HCT116 (cell line): ENCODE data around the gene FERMT2. TPM values are rescaled to one million over a fixed set of nuclear protein-coding genes. Genes with fewer than 3 reads are reported as not detected.

ENCODE experiments used
- ATAC-seq: fragments of 200-7000 bp; cut with Tn5 transposase; 2 replicates; pipeline ENCODE4 v1.9.1; 2020; ENCODE audit warnings: mild to moderate bottlenecking, moderate library complexity
- BruUV-seq: library from RNA; stranded (reverse); fragments of 400-500 nt; replicated peaks from 2 replicates; lab custom pipeline; 2021; lab: Mats Ljungman, UMichigan
- CTCF ChIA-PET: fragments of 300-600 bp; sonication (Branson Sonifier 250); formaldehyde crosslinking; loops from one replicate; lab custom pipeline; 2021; ENCODE audit warnings: antibody characterized with exemption; lab: Charles Lee
- POLR2A ChIA-PET: fragments of 300-600, 350-600 bp; sonication (Branson Sonifier 250); formaldehyde crosslinking; loops from one replicate; lab custom pipeline; 2021; ENCODE audit warnings: antibody characterized with exemption; lab: Charles Lee
- RAD21 ChIA-PET, 2 experiments: fragments of 300-600 bp; sonication (Branson Sonifier 250); formaldehyde crosslinking; loops; one replicate each; lab custom pipeline; 2023; ENCODE audit warnings: low total read pairs in 2 of 2; ENCODE audit not compliant: uncharacterized antibody in 2 of 2, unreplicated experiment in 2 of 2, low non-redundant PET in 1 of 2; lab: Charles Lee
- DNase-seq: peaks from one replicate; pipeline ENCODE4 v3.0.0-alpha.2; 2010; ENCODE audit warnings: low read depth, low spot score
- H2AFZ ChIP-seq: fragments of 200-600 bp; shearing (Covaris generic), sonication (generic); 2 replicates; pipeline ENCODE4 v1.6.1; 2017; ENCODE audit warnings: low read depth, mixed run types, mixed read lengths, antibody characterized with exemption, low read length; ENCODE audit not compliant: poor library complexity, severe bottlenecking
- H3K27ac ChIP-seq: 2 replicates; pipeline ENCODE4 v1.5.1; 2012; ENCODE audit warnings: low read depth, low read length
- H3K27me3 ChIP-seq: fragments of 200-600 bp; sonication (generic); 2 replicates; pipeline ENCODE4 v1.6.1; 2016; ENCODE audit warnings: mixed run types, low read length, mixed read lengths; ENCODE audit not compliant: insufficient read depth
- H3K36me3 ChIP-seq, 2 experiments: fragments of 200-500 bp in 1 of 2; fragments of 200-600 bp in 1 of 2; sonication (Bioruptor generic) in 1 of 2; sonication (generic) in 1 of 2; 2 replicates each; pipeline versions ENCODE4 v1.5.1 to v1.6.1; 2014 to 2016; ENCODE audit warnings: low read length in 2 of 2, inconsistent platforms in 1 of 2, mixed read lengths in 1 of 2, mixed run types in 1 of 2; ENCODE audit not compliant: insufficient read depth in 2 of 2, control insufficient read depth in 1 of 2
- H3K4me1 ChIP-seq, 2 experiments: fragments of 200-600 bp in 1 of 2; sonication (generic) in 1 of 2; 2 replicates each; pipeline versions ENCODE4 v1.5.1 to v1.6.1; 2012 to 2017; ENCODE audit warnings: low read length in 2 of 2, inconsistent platforms in 1 of 2, mild to moderate bottlenecking in 1 of 2, mixed read lengths in 1 of 2, mixed run types in 1 of 2, moderate library complexity in 1 of 2; ENCODE audit not compliant: insufficient read depth in 2 of 2, control insufficient read depth in 1 of 2
- H3K4me2 ChIP-seq: fragments of 200-600 bp; sonication (generic); 2 replicates; pipeline ENCODE4 v1.6.1; 2017; ENCODE audit warnings: mixed run types, low read length, mixed read lengths
- H3K4me3 ChIP-seq, 2 experiments: fragments of 200-600 bp in 1 of 2; sonication (generic) in 1 of 2; replicated peaks in 1 of 2; 2 replicates each; pipeline ENCODE4 v1.5.1; 2011 to 2016; ENCODE audit warnings: low read length in 2 of 2, control low read depth in 1 of 2, low read depth in 1 of 2, mild to moderate bottlenecking in 1 of 2, mixed read lengths in 1 of 2, mixed run types in 1 of 2
- H3K79me2 ChIP-seq: fragments of 200-600 bp; sonication (generic); 2 replicates; pipeline ENCODE4 v1.6.1; 2017; ENCODE audit warnings: mild to moderate bottlenecking, mixed run types, low read length, moderate library complexity, mixed read lengths; ENCODE audit not compliant: insufficient read depth
- H3K9ac ChIP-seq: fragments of 200-600 bp; sonication (generic); 2 replicates; pipeline ENCODE4 v1.6.1; 2016; ENCODE audit warnings: low read length, mixed read lengths
- H3K9me2 ChIP-seq: fragments of 200-600 bp; sonication (generic), shearing (Covaris generic); 2 replicates; pipeline ENCODE4 v1.6.1; 2017; ENCODE audit warnings: mixed run types, mild to moderate bottlenecking, moderate library complexity; ENCODE audit not compliant: insufficient read depth
- H3K9me3 ChIP-seq, 2 experiments: fragments of 200-500 bp in 1 of 2; fragments of 200-600 bp in 1 of 2; sonication (Bioruptor generic) in 1 of 2; sonication (generic) in 1 of 2; 2 replicates each; pipeline ENCODE4 v1.6.1; 2014 to 2017; ENCODE audit warnings: low read length in 2 of 2, mixed read lengths in 2 of 2, inconsistent platforms in 1 of 2, low read depth in 1 of 2, mild to moderate bottlenecking in 1 of 2, mixed run types in 1 of 2, moderate library complexity in 1 of 2; ENCODE audit not compliant: control insufficient read depth in 1 of 2, insufficient read depth in 1 of 2
- H4K20me1 ChIP-seq: fragments of 200-600 bp; sonication (generic), shearing (Covaris generic); 2 replicates; pipeline ENCODE4 v1.6.1; 2017; ENCODE audit warnings: mixed run types, mild to moderate bottlenecking, moderate library complexity; ENCODE audit not compliant: insufficient read depth
- EGR1 ChIP-seq: IDR thresholded peaks from 2 replicates; pipeline ENCODE4 v1.6.1; 2012; ENCODE audit warnings: low read depth
- ELF1 ChIP-seq: IDR thresholded peaks from 2 replicates; pipeline ENCODE4 v1.6.1; 2012; ENCODE audit warnings: low read depth, borderline replicate concordance
- EZH2phosphoT487 ChIP-seq: fragments of 200-600 bp; IDR thresholded peaks from 2 replicates; pipeline ENCODE4 v1.6.1; 2018; ENCODE audit warnings: antibody characterized with exemption, borderline replicate concordance
- JUND ChIP-seq: IDR thresholded peaks from 2 replicates; pipeline ENCODE4 v1.6.1; 2012
- POLR2A ChIP-seq: IDR thresholded peaks from 2 replicates; pipeline ENCODE4 v1.7.0; 2011; ENCODE audit warnings: borderline replicate concordance; ENCODE audit not compliant: insufficient read depth, insufficient read length; ENCODE audit errors: extremely low read depth
- SIN3A ChIP-seq: IDR thresholded peaks from 2 replicates; pipeline ENCODE4 v1.6.1; 2012; ENCODE audit warnings: low read depth
- YY1 ChIP-seq: IDR thresholded peaks from 2 replicates; pipeline ENCODE4 v1.6.1; 2011; ENCODE audit warnings: low read length, low read depth, moderate library complexity, mild to moderate bottlenecking; ENCODE audit not compliant: insufficient replicate concordance; ENCODE audit errors: extremely low read depth
- ZFX ChIP-seq: fragments of 450-650 bp; IDR thresholded peaks from 2 replicates; pipeline ENCODE4 v1.6.1; 2017
- ZNF274 ChIP-seq: fragments of 200-500 bp; sonication (Bioruptor generic); IDR thresholded peaks from 2 replicates; pipeline ENCODE4 v1.6.1; 2014; ENCODE audit warnings: mild to moderate bottlenecking, low read depth, low read length, inconsistent platforms
- intact Hi-C: fragments of 100-400 bp; cut with micrococcal nuclease; formaldehyde crosslinking; loops from 2 replicates; pipeline ENCODE4 v1.10.0; 2022
- total RNA-seq: library from RNA; stranded (reverse); gene quantifications from one replicate; pipeline ENCODE4 v1.2.1, GENCODE V29; 2021; ENCODE audit not compliant: unreplicated experiment
- TF ChIP-seq, protein P1 (sequence below): IDR thresholded peaks from 2 replicates; pipeline ENCODE4 v1.6.1; 2011; ENCODE audit warnings: mild to moderate bottlenecking, low read length, moderate library complexity; ENCODE audit not compliant: insufficient replicate concordance; ENCODE audit errors: extremely low read depth
- TF ChIP-seq, protein P2 (sequence below), 3 experiments: fragments of 200-600 bp in 1 of 3; sonication (generic) in 1 of 3; IDR thresholded peaks in 2 of 3; conservative IDR thresholded peaks in 1 of 3; 2 replicates each; pipeline ENCODE4 v1.5.1; 2012 to 2017; ENCODE audit warnings: low read depth in 2 of 3, low read length in 2 of 3, antibody characterized with exemption in 1 of 3, borderline replicate concordance in 1 of 3, control low read depth in 1 of 3, mild to moderate bottlenecking in 1 of 3, mixed read lengths in 1 of 3, mixed run types in 1 of 3, moderate library complexity in 1 of 3; ENCODE audit not compliant: insufficient read depth in 1 of 3
- TF ChIP-seq, protein P3 (sequence below): IDR thresholded peaks from 2 replicates; pipeline ENCODE4 v1.6.1; 2012; ENCODE audit warnings: low read depth
- TF ChIP-seq, protein P4 (sequence below): IDR thresholded peaks from 2 replicates; pipeline ENCODE4 v1.6.1; 2012

Gene FERMT2
- total RNA-seq, 1 experiment from 2014 or later: 24.8 TPM

DNA sequence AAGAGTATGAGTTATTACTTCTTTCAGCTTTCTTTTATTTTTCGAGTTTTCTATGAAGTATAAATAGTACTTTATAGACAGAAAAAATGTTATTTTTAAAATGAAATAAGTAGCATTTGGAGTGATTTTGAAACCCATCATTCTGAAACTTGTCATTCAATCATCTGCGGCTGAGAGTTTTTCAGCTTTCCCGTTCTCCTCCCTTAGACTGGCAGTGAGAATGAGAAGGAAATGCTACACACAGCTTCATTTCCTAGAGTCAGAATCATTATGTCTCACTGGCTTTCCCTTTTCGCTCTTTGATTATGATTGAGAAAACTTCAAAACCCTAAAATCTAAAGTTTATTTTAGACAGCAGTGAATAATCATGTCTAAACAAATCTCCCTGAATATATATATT, 125.8 kb downstream of the FERMT2 start:
- intact Hi-C loops: loop anchor here (2.0 kb wide), 1 partner anchor 482 kb away; no protein-coding TSS in a partner anchor
- Histone ChIP-seq H2AFZ (no peak overlapping the region), H3K36me3 (no peaks in the 10 kb centered on the region), H3K4me2 (no peak overlapping the region), H3K4me3 (no peak overlapping the region), H3K79me2 (no peaks in the 10 kb centered on the region), H3K9me3 (no peaks in the 10 kb centered on the region), H3K27me3 (no peaks in the 10 kb centered on the region), H3K9me2 (no peaks in the 10 kb centered on the region), H3K9ac (no peak overlapping the region), H4K20me1 (no peaks in the 10 kb centered on the region), H3K27ac (no peak overlapping the region), H3K4me1 (0 out of 4 replicates have a peak, but pooled peaks cover 0 to 2% of the 10 kb centered on the region in 2 experiments)
- ChIA-PET POLR2A (no interaction called here), RAD21 (interaction anchor here in 1 of 2 experiments (0.6 kb wide), 1 partner anchor 136 kb away, joined by 4 read pairs; no protein-coding TSS in a partner anchor), CTCF (interaction anchor here (1.4 to 2.5 kb wide), 4 partner anchors 136 to 1522 kb away, joined by 3 to 18 read pairs (median 8); no protein-coding TSS in a partner anchor)
- no peak for TF ChIP-seq JUND
- TF ChIP-seq EZH2phosphoT487: no peak
- no peak for TF ChIP-seq ELF1
- TF ChIP-seq YY1: no peak
- TF ChIP-seq, protein P1, sequence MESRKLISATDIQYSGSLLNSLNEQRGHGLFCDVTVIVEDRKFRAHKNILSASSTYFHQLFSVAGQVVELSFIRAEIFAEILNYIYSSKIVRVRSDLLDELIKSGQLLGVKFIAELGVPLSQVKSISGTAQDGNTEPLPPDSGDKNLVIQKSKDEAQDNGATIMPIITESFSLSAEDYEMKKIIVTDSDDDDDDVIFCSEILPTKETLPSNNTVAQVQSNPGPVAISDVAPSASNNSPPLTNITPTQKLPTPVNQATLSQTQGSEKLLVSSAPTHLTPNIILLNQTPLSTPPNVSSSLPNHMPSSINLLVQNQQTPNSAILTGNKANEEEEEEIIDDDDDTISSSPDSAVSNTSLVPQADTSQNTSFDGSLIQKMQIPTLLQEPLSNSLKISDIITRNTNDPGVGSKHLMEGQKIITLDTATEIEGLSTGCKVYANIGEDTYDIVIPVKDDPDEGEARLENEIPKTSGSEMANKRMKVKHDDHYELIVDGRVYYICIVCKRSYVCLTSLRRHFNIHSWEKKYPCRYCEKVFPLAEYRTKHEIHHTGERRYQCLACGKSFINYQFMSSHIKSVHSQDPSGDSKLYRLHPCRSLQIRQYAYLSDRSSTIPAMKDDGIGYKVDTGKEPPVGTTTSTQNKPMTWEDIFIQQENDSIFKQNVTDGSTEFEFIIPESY: no peak
- TF ChIP-seq ZNF274: no peak
- no peak for TF ChIP-seq POLR2A
- TF ChIP-seq SIN3A: no peak
- no peak for TF ChIP-seq ZFX
- TF ChIP-seq, protein P2, sequence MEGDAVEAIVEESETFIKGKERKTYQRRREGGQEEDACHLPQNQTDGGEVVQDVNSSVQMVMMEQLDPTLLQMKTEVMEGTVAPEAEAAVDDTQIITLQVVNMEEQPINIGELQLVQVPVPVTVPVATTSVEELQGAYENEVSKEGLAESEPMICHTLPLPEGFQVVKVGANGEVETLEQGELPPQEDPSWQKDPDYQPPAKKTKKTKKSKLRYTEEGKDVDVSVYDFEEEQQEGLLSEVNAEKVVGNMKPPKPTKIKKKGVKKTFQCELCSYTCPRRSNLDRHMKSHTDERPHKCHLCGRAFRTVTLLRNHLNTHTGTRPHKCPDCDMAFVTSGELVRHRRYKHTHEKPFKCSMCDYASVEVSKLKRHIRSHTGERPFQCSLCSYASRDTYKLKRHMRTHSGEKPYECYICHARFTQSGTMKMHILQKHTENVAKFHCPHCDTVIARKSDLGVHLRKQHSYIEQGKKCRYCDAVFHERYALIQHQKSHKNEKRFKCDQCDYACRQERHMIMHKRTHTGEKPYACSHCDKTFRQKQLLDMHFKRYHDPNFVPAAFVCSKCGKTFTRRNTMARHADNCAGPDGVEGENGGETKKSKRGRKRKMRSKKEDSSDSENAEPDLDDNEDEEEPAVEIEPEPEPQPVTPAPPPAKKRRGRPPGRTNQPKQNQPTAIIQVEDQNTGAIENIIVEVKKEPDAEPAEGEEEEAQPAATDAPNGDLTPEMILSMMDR (IDR thresholded peaks at IDR 0.05 in 2 of 3, conservative IDR thresholded peaks at IDR 0.05 in 1 of 3; ENCODE audit: borderline replicate concordance in 1 of 3, insufficient read depth in 1 of 3, low read depth in 2 of 3, low read length in 2 of 3): no peak
- TF ChIP-seq, protein P3, sequence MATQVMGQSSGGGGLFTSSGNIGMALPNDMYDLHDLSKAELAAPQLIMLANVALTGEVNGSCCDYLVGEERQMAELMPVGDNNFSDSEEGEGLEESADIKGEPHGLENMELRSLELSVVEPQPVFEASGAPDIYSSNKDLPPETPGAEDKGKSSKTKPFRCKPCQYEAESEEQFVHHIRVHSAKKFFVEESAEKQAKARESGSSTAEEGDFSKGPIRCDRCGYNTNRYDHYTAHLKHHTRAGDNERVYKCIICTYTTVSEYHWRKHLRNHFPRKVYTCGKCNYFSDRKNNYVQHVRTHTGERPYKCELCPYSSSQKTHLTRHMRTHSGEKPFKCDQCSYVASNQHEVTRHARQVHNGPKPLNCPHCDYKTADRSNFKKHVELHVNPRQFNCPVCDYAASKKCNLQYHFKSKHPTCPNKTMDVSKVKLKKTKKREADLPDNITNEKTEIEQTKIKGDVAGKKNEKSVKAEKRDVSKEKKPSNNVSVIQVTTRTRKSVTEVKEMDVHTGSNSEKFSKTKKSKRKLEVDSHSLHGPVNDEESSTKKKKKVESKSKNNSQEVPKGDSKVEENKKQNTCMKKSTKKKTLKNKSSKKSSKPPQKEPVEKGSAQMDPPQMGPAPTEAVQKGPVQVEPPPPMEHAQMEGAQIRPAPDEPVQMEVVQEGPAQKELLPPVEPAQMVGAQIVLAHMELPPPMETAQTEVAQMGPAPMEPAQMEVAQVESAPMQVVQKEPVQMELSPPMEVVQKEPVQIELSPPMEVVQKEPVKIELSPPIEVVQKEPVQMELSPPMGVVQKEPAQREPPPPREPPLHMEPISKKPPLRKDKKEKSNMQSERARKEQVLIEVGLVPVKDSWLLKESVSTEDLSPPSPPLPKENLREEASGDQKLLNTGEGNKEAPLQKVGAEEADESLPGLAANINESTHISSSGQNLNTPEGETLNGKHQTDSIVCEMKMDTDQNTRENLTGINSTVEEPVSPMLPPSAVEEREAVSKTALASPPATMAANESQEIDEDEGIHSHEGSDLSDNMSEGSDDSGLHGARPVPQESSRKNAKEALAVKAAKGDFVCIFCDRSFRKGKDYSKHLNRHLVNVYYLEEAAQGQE: no peak
- TF ChIP-seq EGR1: no peak
- TF ChIP-seq, protein P4, sequence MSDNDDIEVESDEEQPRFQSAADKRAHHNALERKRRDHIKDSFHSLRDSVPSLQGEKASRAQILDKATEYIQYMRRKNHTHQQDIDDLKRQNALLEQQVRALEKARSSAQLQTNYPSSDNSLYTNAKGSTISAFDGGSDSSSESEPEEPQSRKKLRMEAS: no peak
- BruUV-seq: no TSS peak
- no peak for ATAC-seq
- DNase-seq: no peak
